Neural cell (in vitro differentiated cells): ENCODE results near the gene SELENOW. TPM values are rescaled to one million over a fixed set of nuclear protein-coding genes. Genes with fewer than 3 reads are reported as not detected.
A peak's percentile ranks its signal among the peaks of the same experiment; 100 is the strongest.
"Not testable (repeated sequence)": the region's sequence is repeated elsewhere in the genome, so short reads cannot be mapped to it uniquely, and the experiment has no call there.

ENCODE experiments used
- H2AFZ ChIP-seq: fragments of 200-600, 300-800 bp; sonication (generic), shearing (Covaris generic); 2 replicates; pipeline ENCODE4 v1.6.0; 2014; ENCODE audit warnings: low read depth, mild to moderate bottlenecking, antibody characterized with exemption, low read length, moderate library complexity
- H3F3A ChIP-seq: fragments of 200-600 bp; shearing (Covaris generic); 2 replicates; pipeline ENCODE4 v1.6.1; 2016; ENCODE audit warnings: mild to moderate bottlenecking, moderate library complexity, mixed read lengths, antibody characterized with exemption, low read length; ENCODE audit not compliant: insufficient read depth, poor library complexity, severe bottlenecking
- H3K27ac ChIP-seq: fragments of 200-600, 300-800 bp; sonication (generic), shearing (Covaris generic); 2 replicates; pipeline ENCODE4 v1.5.1; 2014; ENCODE audit warnings: mild to moderate bottlenecking, low read length, moderate library complexity
- H3K27me3 ChIP-seq: fragments of 300-800, 200-600 bp; sonication (generic), shearing (Covaris generic); 2 replicates; pipeline ENCODE4 v1.6.0; 2014; ENCODE audit warnings: mild to moderate bottlenecking, low read depth, low read length, moderate library complexity; ENCODE audit not compliant: insufficient read depth
- H3K36me3 ChIP-seq: fragments of 300-800, 200-600 bp; sonication (generic), shearing (Covaris generic); 2 replicates; pipeline ENCODE4 v1.5.1; 2014; ENCODE audit warnings: mild to moderate bottlenecking, antibody characterized with exemption, low read length, moderate library complexity; ENCODE audit not compliant: insufficient read depth
- H3K4me2 ChIP-seq: fragments of 300-800, 200-600 bp; sonication (generic), shearing (Covaris generic); 2 replicates; pipeline ENCODE4 v1.6.0; 2014; ENCODE audit warnings: mild to moderate bottlenecking, low read length
- H3K4me3 ChIP-seq: fragments of 300-800, 200-600 bp; sonication (generic), shearing (Covaris generic); 2 replicates; pipeline ENCODE4 v1.5.1; 2014; ENCODE audit warnings: mild to moderate bottlenecking, low read length, moderate library complexity
- H3K79me2 ChIP-seq: fragments of 200-600 bp; shearing (Covaris generic); replicated peaks from 2 replicates; pipeline ENCODE4 v1.6.0; 2014; ENCODE audit warnings: mild to moderate bottlenecking, low read length, moderate library complexity; ENCODE audit not compliant: insufficient read depth
- H3K9ac ChIP-seq: fragments of 300-800, 200-600 bp; sonication (generic), shearing (Covaris generic); 2 replicates; pipeline ENCODE4 v1.6.1; 2016; ENCODE audit warnings: mild to moderate bottlenecking, low read length, mixed read lengths
- H3K9me2 ChIP-seq: fragments of 200-600 bp; shearing (Covaris generic); 2 replicates; pipeline ENCODE4 v1.6.1; 2016; ENCODE audit warnings: mild to moderate bottlenecking, low read length, mixed read lengths; ENCODE audit not compliant: insufficient read depth
- H3K9me3 ChIP-seq: fragments of 200-600, 300-800 bp; sonication (generic), shearing (Covaris generic); 2 replicates; pipeline ENCODE4 v1.6.1; 2016; ENCODE audit warnings: mild to moderate bottlenecking, mixed run types, low read length, moderate library complexity, mixed read lengths
- H4K20me1 ChIP-seq: fragments of 200-600 bp; shearing (Covaris generic); 2 replicates; pipeline ENCODE4 v1.6.1; 2016; ENCODE audit warnings: mild to moderate bottlenecking, mixed run types; ENCODE audit not compliant: insufficient read depth
- CTCF ChIP-seq: fragments of 450-650 bp; IDR thresholded peaks from 2 replicates; pipeline ENCODE4 v1.5.1; 2014; ENCODE audit warnings: antibody characterized with exemption, mild to moderate bottlenecking, moderate library complexity; ENCODE audit not compliant: poor library complexity, severe bottlenecking
- EP300 ChIP-seq: fragments of 450-650 bp; conservative IDR thresholded peaks from 2 replicates; pipeline ENCODE4 v1.6.1; 2014; ENCODE audit warnings: antibody characterized with exemption, mild to moderate bottlenecking, moderate library complexity; ENCODE audit not compliant: poor library complexity, severe bottlenecking
- EZH2 ChIP-seq: fragments of 200-600, 300-800 bp; shearing (Covaris generic), sonication (generic); IDR thresholded peaks from 2 replicates; pipeline ENCODE4 v1.6.1; 2014; ENCODE audit warnings: antibody characterized with exemption, low read length, borderline replicate concordance, mild to moderate bottlenecking; ENCODE audit not compliant: insufficient read depth, poor library complexity, severe bottlenecking
- MXI1 ChIP-seq: fragments of 450-650 bp; conservative IDR thresholded peaks from 2 replicates; pipeline ENCODE4 v1.6.1; 2014; ENCODE audit warnings: antibody characterized with exemption, mild to moderate bottlenecking; ENCODE audit not compliant: poor library complexity, severe bottlenecking
- POLR2AphosphoS5 ChIP-seq: IDR thresholded peaks from 2 replicates; pipeline ENCODE4 v1.6.1; 2012
- RAD21 ChIP-seq: fragments of 450-650 bp; conservative IDR thresholded peaks from 2 replicates; pipeline ENCODE4 v1.6.1; 2014; ENCODE audit warnings: antibody characterized with exemption, mild to moderate bottlenecking, moderate library complexity
- REST ChIP-seq: IDR thresholded peaks from 2 replicates; pipeline ENCODE4 v1.6.1; 2012; ENCODE audit warnings: borderline replicate concordance
- SMC3 ChIP-seq: fragments of 450-650 bp; conservative IDR thresholded peaks from 2 replicates; pipeline ENCODE4 v1.6.1; 2014; ENCODE audit warnings: antibody characterized with exemption, mild to moderate bottlenecking, moderate library complexity; ENCODE audit not compliant: poor library complexity
- TAF1 ChIP-seq: IDR thresholded peaks from 2 replicates; pipeline ENCODE4 v1.6.1; 2012; ENCODE audit warnings: low read depth
- polyA plus RNA-seq: library from polyadenylated mRNA; depleted of rRNA; stranded (reverse); fragments of >200 nt; gene quantifications from 2 replicates; pipeline ENCODE4 v1.2.3, GENCODE V29; 2014

Gene SELENOW
- polyA plus RNA-seq, 1 donor from 2014 or later, result 811 TPM

GRCh38 chr19:47776568-47776967, 1.9 kb upstream of the SELENOW start:
- no peaks in the 10 kb centered on the region for H3F3A ChIP-seq
- H3K27ac ChIP-seq, result no peak overlapping the region
- H3K4me2 ChIP-seq, result no peak overlapping the region
- H3K9ac ChIP-seq, result no peak overlapping the region
- H3K9me3 ChIP-seq, result no peaks in the 10 kb centered on the region
- H3K9me2 ChIP-seq, result no peaks in the 10 kb centered on the region
- no peaks in the 10 kb centered on the region for H4K20me1 ChIP-seq
- TF ChIP-seq EZH2 (no peak), REST (no peak), MXI1 (no peak), SMC3 (no peak), CTCF (no peak), POLR2AphosphoS5 (no peak), TAF1 (no peak), EP300 (no peak), RAD21 (no peak)
- no peaks in the 10 kb centered on the region for H3K27me3 ChIP-seq
- no peak overlapping the region for H3K4me3 ChIP-seq
- no peak overlapping the region for H2AFZ ChIP-seq
- H3K36me3 ChIP-seq, result no peaks in the 10 kb centered on the region
- H3K79me2 ChIP-seq, result peaks cover 14% of the 10 kb centered on the region

GRCh38 chr19:47777245-47778048, 1.1 kb upstream of the SELENOW start:
- H3K36me3 ChIP-seq, H3F3A ChIP-seq, H3K9me3 ChIP-seq, H4K20me1 ChIP-seq, H3K9me2 ChIP-seq, H3K27me3 ChIP-seq, H2AFZ ChIP-seq: not testable (repeated sequence)
- Histone ChIP-seq H3K9ac (peak overlapping the region; percentile 87), H3K4me3 (peak overlapping the region; percentile 97), H3K4me2 (peak overlapping the region; percentile 13), H3K79me2 (peaks cover 14% of the 10 kb centered on the region), H3K27ac (peak overlapping the region; percentile 81)
